Psoas muscle (tissue), 8 donors: Measurements from ENCODE around the gene NASP. TPM values are rescaled to one million over a fixed set of nuclear protein-coding genes. Genes with fewer than 3 reads are reported as not detected.

ENCODE experiments used
- ATAC-seq, 4 donors: fragments of 200-7000 bp; cut with Tn5 transposase; one replicate each; pipeline ENCODE4 v1.9.1; 2020; ENCODE audit warnings: moderate library complexity in 3 of 4, mild to moderate bottlenecking in 2 of 4
- DNase-seq, 2 donors: peaks; one replicate each; pipeline ENCODE4 v3.0.0-alpha.2; 2020
- H3K27ac ChIP-seq: fragments of 200-600 bp; one replicate; pipeline ENCODE4 v1.8.0; 2022
- H3K27me3 ChIP-seq, 3 donors: fragments of 200-600 bp in 1 of 3; one replicate each; pipeline versions ENCODE4 v1.6.1 to v1.8.0; 2013 to 2022; ENCODE audit warnings: low read length in 2 of 3, mild to moderate bottlenecking in 2 of 3, moderate library complexity in 1 of 3; ENCODE audit not compliant: insufficient read depth in 3 of 3
- H3K36me3 ChIP-seq, 2 donors: fragments of 200-600 bp in 1 of 2; one replicate each; pipeline versions ENCODE4 v1.6.1 to v1.8.0; 2013 to 2022; ENCODE audit warnings: low read depth in 1 of 2, mild to moderate bottlenecking in 1 of 2, moderate library complexity in 1 of 2; ENCODE audit not compliant: insufficient read depth in 1 of 2
- H3K4me1 ChIP-seq: fragments of 200-600 bp; one replicate; pipeline ENCODE4 v1.8.0; 2022
- H3K4me3 ChIP-seq: fragments of 200-600 bp; one replicate; pipeline ENCODE4 v1.8.0; 2022; ENCODE audit warnings: mild to moderate bottlenecking
- H3K9me3 ChIP-seq: fragments of 200-600 bp; one replicate; pipeline ENCODE4 v1.8.0; 2022
- CTCF ChIP-seq: fragments of 200-600 bp; IDR thresholded peaks from one replicate; pipeline ENCODE4 v1.8.0; 2022; ENCODE audit warnings: antibody characterized with exemption
- WGBS, 3 donors: extraction: QIAGEN DNeasy Blood & Tissue Kit; methylation state at CpG; one replicate each; pipeline versions ENCODE4 v1.1.6 to v1.1.7; 2013; 5-methylcytosine and 5-hydroxymethylcytosine counted together
- intact Hi-C, 2 donors: fragments of 100-400 bp; cut with DNase I; formaldehyde crosslinking; loops; one replicate each; pipeline versions ENCODE4 v1.11.0 to v1.14.2; 2022
- polyA plus RNA-seq, 3 donors: library from polyadenylated mRNA; stranded (reverse); fragments of 200-250 nt; gene quantifications; one replicate each; pipeline ENCODE4 v1.2.3, GENCODE V29; 2013
- total RNA-seq, 4 donors: library from RNA; stranded (reverse); fragmentation: NEBNext Ultra II Directional in 2 of 4; extraction: Animal tissue kit (Norgen Biotek cat#: 25700) in 2 of 4; gene quantifications; one replicate each; pipeline versions ENCODE4 v1.2.1 to v1.2.4, GENCODE V29; 2021 to 2023
- donor health status: healthy with polysubstance abuse.
- donor health status: DM: no; HTN: no; CAD: no; lungs with moderate emphysema.
- donor health status: Bipolar disorder and iron deficiency.
- donor health status: healthy.
- donor health status: DM: yes; HTN: yes; CAD: no.
- donor health status: DM: no; HTN: no; CAD: no.
- donor health status: DM: no; HTN: no; CAD: no.
- donor health status: DM: yes; HTN: yes; CAD: no.

Gene NASP
- total and polyA plus RNA-seq, 7 donors = 15.3 to 54.6 (median 28.6) TPM

GRCh38 chr1:45573231-45573804 is 10.5 kb upstream of the NASP start:
- intact Hi-C loops = loop anchor here (10.0 kb wide), 1 partner anchor 559 kb away; the partner anchor contains the start of genes HECTD3 (in 2 of the 2) and UROD (in 2 of the 2)
- Histone ChIP-seq H3K4me3 (no peak overlapping the region), H3K27me3 (no peaks in the 10 kb centered on the region), H3K27ac (no peak overlapping the region), H3K4me1 (no peaks in the 10 kb centered on the region), H3K9me3 (no peaks in the 10 kb centered on the region), H3K36me3 (peaks cover 3 to 24% of the 10 kb centered on the region in 2 donors)
- 66 to 76% (median 73%) methylated on average over 3 of the region's 3 CpGs for WGBS, 3 donors
- ATAC-seq (no peak), DNase-seq (no peak)
- TF ChIP-seq CTCF = no peak

GRCh38 chr1:45574105-45574626 is 9.7 kb upstream of the NASP start:
- intact Hi-C loops = loop anchor here (10.0 kb wide), 1 partner anchor 559 kb away; the partner anchor contains the start of genes HECTD3 (in 2 of the 2) and UROD (in 2 of the 2)
- no peak for ATAC-seq

GRCh38 chr1:45583264-45583665 is 576 bp upstream of the NASP start:
- no peak for TF ChIP-seq CTCF
- ATAC-seq (peak; percentile 89 to 91 (median 90)), DNase-seq (peak; percentile 94 to 98)
- 0 to 1% (median 0%) methylated on average over 19 of the region's 19 CpGs for WGBS, 3 donors
- Histone ChIP-seq H3K9me3 (no peaks in the 10 kb centered on the region), H3K27ac (peak overlapping the region; percentile 90), H3K4me1 (peaks cover 22% of the 10 kb centered on the region), H3K36me3 (no peaks in the 10 kb centered on the region), H3K27me3 (no peaks in the 10 kb centered on the region), H3K4me3 (peak overlapping the region; percentile 81)
- intact Hi-C loops = no loop called here

More at GRCh38 chr1:45574105-45574626, 9.7 kb upstream of the NASP start:
- WGBS, 3 donors = 93 to 96% (median 94%) methylated on average over 7 of the region's 7 CpGs
- peaks cover 2 to 15% of the 10 kb centered on the region in 2 donors for H3K36me3 ChIP-seq
- no peak overlapping the region for H3K4me3 ChIP-seq
- H3K27ac ChIP-seq = no peak overlapping the region
- no peaks in the 10 kb centered on the region for H3K4me1 ChIP-seq
- no peaks in the 10 kb centered on the region for H3K27me3 ChIP-seq
- no peak for DNase-seq
- no peak for TF ChIP-seq CTCF
- H3K9me3 ChIP-seq = no peaks in the 10 kb centered on the region

GRCh38 chr1:45584351-45585109 is 689 bp downstream of the NASP start:
- H3K4me3 ChIP-seq = peak overlapping the region; percentile 81
- peaks cover 22% of the 10 kb centered on the region for H3K4me1 ChIP-seq
- peak overlapping the region; percentile 90 for H3K27ac ChIP-seq
- 0% methylated on average over 41 to 59 of the region's 59 CpGs for WGBS, 3 donors
- DNase-seq (peak; percentile 87 to 92), ATAC-seq (peak; percentile 69 to 80 (median 76))
- no peak for TF ChIP-seq CTCF
- intact Hi-C loops = no loop called here
- H3K27me3 ChIP-seq = no peaks in the 10 kb centered on the region
- H3K9me3 ChIP-seq = no peaks in the 10 kb centered on the region
- H3K36me3 ChIP-seq = no peaks in the 10 kb centered on the region
